ENCODE results near the gene SFN.

The SFN gene

DNA sequence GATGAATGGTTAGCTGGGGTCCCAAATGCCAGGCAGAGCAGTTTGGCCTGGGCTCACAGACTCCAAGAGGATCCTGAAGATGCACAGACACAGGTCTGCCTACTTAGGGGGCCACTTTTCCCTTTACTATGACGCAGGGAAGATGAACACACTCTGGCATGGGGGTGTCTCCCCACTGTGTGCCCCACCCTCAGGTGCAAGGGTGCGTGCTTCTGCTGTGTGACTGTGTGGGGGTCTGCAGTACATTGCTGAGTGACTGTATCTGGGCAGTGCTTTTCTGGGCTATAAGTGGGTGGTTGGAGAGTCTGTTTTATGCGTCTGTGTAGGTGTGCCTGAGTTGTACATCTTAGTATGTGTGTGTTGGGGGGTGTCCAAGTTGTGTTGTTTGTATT lies 47.0 kb downstream of the SFN start:
- no peak for TF ChIP-seq CTCF (IDR thresholded peaks at IDR 0.05; ENCODE audit: low read depth, low read length)
- DNase-seq (ENCODE audit: extremely low read depth, low read depth), result no peak

- DNase-seq (ENCODE audit: extremely low read depth, low read depth), result no peak
- no peak for TF ChIP-seq CTCF (IDR thresholded peaks at IDR 0.05; ENCODE audit: low read depth, low read length)
These were observed 47.6 kb downstream of the SFN start for GRCh38 chr1:26910343-26911160.

DNA sequence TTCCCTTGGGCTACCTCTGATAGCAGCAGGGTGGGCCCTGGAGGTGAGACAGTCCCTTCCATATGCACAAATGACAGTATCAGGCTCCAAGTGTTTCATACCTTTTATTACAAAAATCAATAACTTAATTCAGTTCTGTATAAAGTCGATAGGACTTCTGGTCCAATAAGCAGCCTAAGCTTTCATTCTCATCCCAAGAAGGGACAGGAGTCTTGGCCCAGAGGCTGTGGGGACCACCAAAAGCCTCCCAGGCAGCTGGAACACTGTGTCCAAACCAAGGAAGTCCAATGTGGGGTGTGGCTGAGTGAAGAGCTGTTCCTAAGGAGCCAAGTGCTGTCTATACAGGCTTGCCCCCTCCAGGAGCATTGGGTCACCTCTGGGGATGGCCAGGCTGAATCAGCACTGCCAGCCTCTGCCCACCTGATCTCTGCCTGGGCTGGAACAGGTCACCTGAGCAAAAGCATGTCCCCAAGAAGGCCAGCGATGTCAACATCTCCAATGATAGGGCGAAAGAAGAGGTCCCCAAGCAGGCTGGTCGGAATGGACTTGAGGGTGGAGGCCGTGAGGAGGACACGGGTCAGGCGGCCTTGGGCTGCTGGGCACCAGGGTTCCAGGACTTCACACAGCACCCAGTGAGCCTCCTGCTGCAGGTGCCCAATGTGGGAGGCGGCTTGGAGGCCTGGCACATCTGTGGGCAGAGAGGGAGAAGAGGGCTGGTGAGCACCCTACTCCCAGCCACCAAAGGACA lies 48.6 kb downstream of the SFN start:
- TF ChIP-seq CTCF (IDR thresholded peaks at IDR 0.05; ENCODE audit: low read depth, low read length), result no peak
- no peak for DNase-seq (ENCODE audit: extremely low read depth, low read depth)

- TF ChIP-seq CTCF (IDR thresholded peaks at IDR 0.05; ENCODE audit: low read depth, low read length), result no peak
- DNase-seq (ENCODE audit: extremely low read depth, low read depth), result no peak
These were observed 49.2 kb downstream of the SFN start for GRCh38 chr1:26912147-26912490.

DNA sequence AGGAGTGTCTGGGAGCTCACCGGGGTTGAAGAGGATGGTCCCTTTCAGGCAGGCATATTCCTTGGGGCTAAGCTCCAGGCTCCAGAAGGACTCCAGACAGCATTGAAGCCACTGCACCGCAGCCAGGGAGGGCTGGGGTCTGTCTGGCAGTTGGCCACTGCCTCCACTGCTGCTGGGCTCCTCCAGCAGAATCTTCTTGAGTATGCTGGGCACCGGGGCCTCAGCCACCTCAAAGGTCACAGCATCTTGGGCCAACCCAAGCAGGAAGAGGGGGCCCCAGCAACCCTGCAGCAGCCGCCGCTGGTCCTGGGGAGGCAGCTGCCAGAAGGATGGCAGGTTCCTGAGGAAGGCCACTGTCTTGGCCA lies 50.4 kb downstream of the SFN start:
- TF ChIP-seq CTCF (IDR thresholded peaks at IDR 0.05; ENCODE audit: low read depth, low read length), result no peak
- DNase-seq (ENCODE audit: extremely low read depth, low read depth), result no peak

Data from AG09319 (cell line).